Prostate gland (tissue), 2 donors: Measurements from ENCODE around the gene AGR2. TPM values are rescaled to one million over a fixed set of nuclear protein-coding genes. Genes with fewer than 3 reads are reported as not detected.

Source experiments
- DNase-seq: peaks from one replicate; pipeline ENCODE4 v3.0.0-alpha.2; 2019; ENCODE audit warnings: low spot score
- H3K27ac ChIP-seq, 2 donors: fragments of 200-600 bp; sonication (generic); 2 replicates each; pipeline ENCODE4 v1.5.1; 2017 to 2019
- H3K27me3 ChIP-seq: fragments of 200-600 bp; sonication (generic); replicated peaks from 2 replicates; pipeline ENCODE4 v1.5.1; 2019; ENCODE audit not compliant: insufficient read depth
- H3K36me3 ChIP-seq, 2 donors: fragments of 200-600 bp; sonication (generic); 1 replicate in 1 of 2; 2 replicates in 1 of 2; pipeline versions ENCODE4 v1.5.1 to v1.8.1; 2017 to 2019
- H3K4me1 ChIP-seq: fragments of 200-600 bp; sonication (generic); replicated peaks from 2 replicates; pipeline ENCODE4 v1.5.1; 2019
- H3K4me3 ChIP-seq, 2 donors: fragments of 200-600 bp; sonication (generic); 2 replicates each; pipeline ENCODE4 v1.5.1; 2017 to 2019
- H3K9me3 ChIP-seq: fragments of 200-600 bp; sonication (generic); 2 replicates; pipeline ENCODE4 v1.5.1; 2017
- CTCF ChIP-seq, 4 experiments: fragments of 200-600 bp in 2 of 4; fragments of 450-650 bp in 2 of 4; sonication (generic) in 2 of 4; IDR thresholded peaks; 1 replicate in 3 of 4; 2 replicates in 1 of 4; pipeline ENCODE4 v1.5.1; 2016 to 2019; ENCODE audit warnings: antibody characterized with exemption in 4 of 4, mild to moderate bottlenecking in 2 of 4, moderate library complexity in 2 of 4
- POLR2A ChIP-seq: fragments of 450-650 bp; IDR thresholded peaks from one replicate; pipeline ENCODE4 v1.6.1; 2016; ENCODE audit warnings: antibody characterized with exemption, mild to moderate bottlenecking
- POLR2AphosphoS5 ChIP-seq: sonication (generic); formaldehyde crosslinking; IDR thresholded peaks from one replicate; pipeline ENCODE4 v1.6.1; 2017; ENCODE audit warnings: antibody characterized with exemption
- WGBS: methylation state at CpG from one replicate; pipeline ENCODE4 v1.1.5; 2018; 5-methylcytosine and 5-hydroxymethylcytosine counted together
- intact Hi-C: fragments of 100-400 bp; cut with DNase I; formaldehyde crosslinking; loops from one replicate; pipeline ENCODE4 v1.14.2; 2022
- total RNA-seq, 2 donors: library from RNA; depleted of rRNA; stranded (reverse); fragments of >200 nt; gene quantifications; one replicate each; pipeline ENCODE4 v1.1.0, GENCODE V29; 2016

Gene AGR2
- total RNA-seq, 2 donors from 2014 or later = 74.6 to 290 TPM

GRCh38 chr7:16791071-16791470, 13.7 kb downstream of the AGR2 start:
- intact Hi-C loops = no loop called here
- Histone ChIP-seq H3K4me3 (no peak overlapping the region), H3K9me3 (no peaks in the 10 kb centered on the region), H3K27me3 (no peaks in the 10 kb centered on the region), H3K4me1 (no peaks in the 10 kb centered on the region), H3K27ac (no peak overlapping the region), H3K36me3 (no peaks in the 10 kb centered on the region)
- TF ChIP-seq CTCF (IDR thresholded peaks at IDR 0.05) (no peak), POLR2A (no peak), POLR2AphosphoS5 (no peak)
- DNase-seq = no peak
- WGBS = 22% methylated on average over 1 of the region's 1 CpG

- Histone ChIP-seq H3K9me3 (no peaks in the 10 kb centered on the region), H3K4me1 (no peaks in the 10 kb centered on the region), H3K4me3 (no peak overlapping the region), H3K27ac (no peak overlapping the region), H3K36me3 (no peaks in the 10 kb centered on the region), H3K27me3 (no peaks in the 10 kb centered on the region)
- WGBS = 93% methylated on average over 1 of the region's 1 CpG
- DNase-seq = no peak
- intact Hi-C loops = no loop called here
- TF ChIP-seq POLR2A = no peak
Measured at GRCh38 chr7:16787127-16787526, 17.7 kb downstream of the AGR2 start.

- intact Hi-C loops = no loop called here
- no peaks in the 10 kb centered on the region for H3K36me3 ChIP-seq
- no peak overlapping the region for H3K27ac ChIP-seq
- 30% methylated on average over 4 of the region's 4 CpGs for WGBS
- H3K9me3 ChIP-seq = no peaks in the 10 kb centered on the region
- H3K4me1 ChIP-seq = no peaks in the 10 kb centered on the region
- TF ChIP-seq POLR2A = no peak
- no peak for TF ChIP-seq POLR2AphosphoS5
- no peak for TF ChIP-seq CTCF (IDR thresholded peaks at IDR 0.05)
- no peak for DNase-seq
- no peaks in the 10 kb centered on the region for H3K27me3 ChIP-seq
- H3K4me3 ChIP-seq = no peak overlapping the region
Measured at GRCh38 chr7:16786257-16786656, 18.5 kb downstream of the AGR2 start.

- Histone ChIP-seq H3K9me3 (no peaks in the 10 kb centered on the region), H3K36me3 (no peaks in the 10 kb centered on the region), H3K4me1 (no peaks in the 10 kb centered on the region), H3K27ac (no peak overlapping the region), H3K4me3 (no peak overlapping the region), H3K27me3 (no peaks in the 10 kb centered on the region)
- intact Hi-C loops = no loop called here
- no peak for DNase-seq
- WGBS = 47% methylated on average over 2 of the region's 2 CpGs
- TF ChIP-seq CTCF (IDR thresholded peaks at IDR 0.05) = no peak
- TF ChIP-seq POLR2AphosphoS5 = no peak
- TF ChIP-seq POLR2A = no peak
Measured at GRCh38 chr7:16785846-16786245, 19.0 kb downstream of the AGR2 start.

GRCh38 chr7:16785321-16785720, 19.5 kb downstream of the AGR2 start:
- intact Hi-C loops = no loop called here
- DNase-seq = no peak
- H3K4me1 ChIP-seq = no peaks in the 10 kb centered on the region
- H3K36me3 ChIP-seq = no peaks in the 10 kb centered on the region
- TF ChIP-seq POLR2AphosphoS5 = no peak
- TF ChIP-seq CTCF (IDR thresholded peaks at IDR 0.05) = no peak
- TF ChIP-seq POLR2A = no peak
- no peak overlapping the region for H3K27ac ChIP-seq
- no peaks in the 10 kb centered on the region for H3K27me3 ChIP-seq
- H3K9me3 ChIP-seq = no peaks in the 10 kb centered on the region
- H3K4me3 ChIP-seq = no peak overlapping the region
- WGBS = 50% methylated on average over 1 of the region's 1 CpG
